ENCODE data around the gene TNFAIP6. TPM values are rescaled to one million over a fixed set of nuclear protein-coding genes. Genes with fewer than 3 reads are reported as not detected.
A peak's percentile ranks its signal among the peaks of the same experiment; 100 is the strongest.

Gene TNFAIP6
- total RNA-seq, 1 donor from 2014 or later = 0.31 TPM

GRCh38 chr2:151359768-151360461 lies 2.5 kb downstream of the TNFAIP6 start:
- DNase-seq = no peak

GRCh38 chr2:151361674-151362370 lies 4.4 kb downstream of the TNFAIP6 start:
- no peak for DNase-seq

GRCh38 chr2:151363709-151364108 lies 6.3 kb downstream of the TNFAIP6 start:
- DNase-seq = peak; percentile 7

- no peak for DNase-seq
Observed at GRCh38 chr2:151367571-151367970, 10.2 kb downstream of the TNFAIP6 start.

- DNase-seq = no peak
Observed at GRCh38 chr2:151374436-151374835, 17.0 kb downstream of the TNFAIP6 start.

- DNase-seq = no peak
Observed at GRCh38 chr2:151379169-151379568, 21.8 kb downstream of the TNFAIP6 start.

- DNase-seq = no peak
Observed at GRCh38 chr2:151380580-151381235, 23.3 kb downstream of the TNFAIP6 start.

- DNase-seq = no peak
Observed at GRCh38 chr2:151381266-151381665, 23.9 kb downstream of the TNFAIP6 start.

- no peak for DNase-seq
Observed at GRCh38 chr2:151388011-151388410, 30.6 kb downstream of the TNFAIP6 start.

- no peak for DNase-seq
Observed at GRCh38 chr2:151391436-151391835, 34.0 kb downstream of the TNFAIP6 start.

GRCh38 chr2:151394509-151394908 lies 37.1 kb downstream of the TNFAIP6 start:
- no peak for DNase-seq

GRCh38 chr2:151395509-151396374 lies 38.4 kb downstream of the TNFAIP6 start:
- DNase-seq = no peak

GRCh38 chr2:151399981-151400380 lies 42.6 kb downstream of the TNFAIP6 start:
- no peak for DNase-seq

GRCh38 chr2:151401149-151401548 lies 43.8 kb downstream of the TNFAIP6 start:
- no peak for DNase-seq

- no peak for DNase-seq
Observed at GRCh38 chr2:151403914-151404313, 46.5 kb downstream of the TNFAIP6 start.

- no peak for DNase-seq
Observed at GRCh38 chr2:151405376-151405775, 48.0 kb downstream of the TNFAIP6 start.

GRCh38 chr2:151407281-151407680 lies 49.9 kb downstream of the TNFAIP6 start:
- no peak for DNase-seq

GRCh38 chr2:151408788-151409600 lies 51.6 kb downstream of the TNFAIP6 start:
- no peak for DNase-seq

- DNase-seq = peak; percentile 82
Observed at GRCh38 chr2:151409601-151410484, 52.5 kb downstream of the TNFAIP6 start, which contains the start of gene RIF1. TSS of gene RIF1 (plus strand) at chr2:151409902. CDS start at chr2:151410424, 522 bp downstream.

GRCh38 chr2:151410485-151410834 lies 53.1 kb downstream of the TNFAIP6 start:
- no peak for DNase-seq

Measured in occipital lobe (tissue), 2 donors.